Ishikawa (cell line): ENCODE results near the gene ATAD5.

Source experiments
- CEBPB ChIP-seq: IDR thresholded peaks from 2 replicates; pipeline ENCODE4 v1.6.1; 2012
- EGR1 ChIP-seq: IDR thresholded peaks from 2 replicates; pipeline ENCODE4 v1.6.1; 2012
- EP300 ChIP-seq: IDR thresholded peaks from 2 replicates; pipeline ENCODE4 v1.6.1; 2012; ENCODE audit warnings: borderline replicate concordance
- FOXM1 ChIP-seq: IDR thresholded peaks from 2 replicates; pipeline ENCODE4 v1.6.1; 2012; ENCODE audit warnings: low read depth, borderline replicate concordance
- MAX ChIP-seq: IDR thresholded peaks from 2 replicates; pipeline ENCODE4 v1.6.1; 2012
- RAD21 ChIP-seq: IDR thresholded peaks from 2 replicates; pipeline ENCODE4 v1.6.1; 2012; ENCODE audit warnings: low read depth
- TAF1 ChIP-seq: IDR thresholded peaks from 2 replicates; pipeline ENCODE4 v1.6.1; 2012; ENCODE audit warnings: low read depth, mild to moderate bottlenecking
- TCF12 ChIP-seq: IDR thresholded peaks from 2 replicates; pipeline ENCODE4 v1.6.1; 2012; ENCODE audit warnings: low read depth
- TEAD4 ChIP-seq: IDR thresholded peaks from 2 replicates; pipeline ENCODE4 v1.6.1; 2012
- USF1 ChIP-seq: IDR thresholded peaks from 2 replicates; pipeline ENCODE4 v1.6.1; 2012
- YY1 ChIP-seq: IDR thresholded peaks from 2 replicates; pipeline ENCODE4 v1.6.1; 2012; ENCODE audit warnings: low read depth
- ZBTB7A ChIP-seq: IDR thresholded peaks from 2 replicates; pipeline ENCODE4 v1.6.1; 2012; ENCODE audit warnings: low read depth

- TF ChIP-seq RAD21 = no peak
- no peak for TF ChIP-seq USF1
- TF ChIP-seq MAX = no peak
- no peak for TF ChIP-seq EP300
- no peak for TF ChIP-seq EGR1
- no peak for TF ChIP-seq TAF1
- TF ChIP-seq YY1 = no peak
- no peak for TF ChIP-seq FOXM1
- no peak for TF ChIP-seq ZBTB7A
- no peak for TF ChIP-seq TCF12
- TF ChIP-seq TEAD4 = no peak
- TF ChIP-seq CEBPB = no peak
Measured at GRCh38 chr17:30920282-30920681, 88.5 kb downstream of the ATAD5 start.
